HG03039 (cell line): ENCODE results near the gene TFEB.
"Not testable (repeated sequence)": the region's sequence is repeated elsewhere in the genome, so short reads cannot be mapped to it uniquely, and the experiment has no call there.

Source experiments
- ATAC-seq: cut with Tn5 transposase; IDR thresholded peaks from one replicate; pipeline ENCODE4 v1.9.1; 2021; ENCODE audit warnings: mild to moderate bottlenecking, moderate library complexity; ENCODE audit not compliant: unreplicated experiment

TFEB gene

GRCh38 chr6:41766043-41766664, 30.7 kb upstream of the TFEB start:
- ATAC-seq = not testable (repeated sequence)

- no peak for ATAC-seq
These were observed 28.1 kb upstream of the TFEB start for GRCh38 chr6:41763470-41763869.

- ATAC-seq = no peak
These were observed 24.6 kb upstream of the TFEB start for GRCh38 chr6:41759905-41760579.

- ATAC-seq = no peak
These were observed 23.9 kb upstream of the TFEB start for GRCh38 chr6:41759106-41759904.

GRCh38 chr6:41758641-41759035, 23.2 kb upstream of the TFEB start:
- ATAC-seq = no peak

- no peak for ATAC-seq
These were observed 22.7 kb upstream of the TFEB start for GRCh38 chr6:41757931-41758640.

GRCh38 chr6:41757271-41757670, 21.9 kb upstream of the TFEB start:
- no peak for ATAC-seq

- ATAC-seq = no peak
These were observed 20.9 kb upstream of the TFEB start for GRCh38 chr6:41756354-41756753.

GRCh38 chr6:41755895-41756294, 20.5 kb upstream of the TFEB start:
- ATAC-seq = no peak

GRCh38 chr6:41750374-41750773, 15.0 kb upstream of the TFEB start:
- ATAC-seq = no peak

GRCh38 chr6:41748542-41748941, 13.1 kb upstream of the TFEB start:
- no peak for ATAC-seq

GRCh38 chr6:41748102-41748477, 12.7 kb upstream of the TFEB start:
- no peak for ATAC-seq

- ATAC-seq = no peak
These were observed 12.1 kb upstream of the TFEB start, which contains the start of gene PGC for GRCh38 chr6:41747256-41748101. PGC (minus strand) TSS chr6:41747397; CDS start chr6:41747334, 63 bp downstream.

- ATAC-seq = no peak
These were observed 10.7 kb upstream of the TFEB start for GRCh38 chr6:41746107-41746506.

- no peak for ATAC-seq
These were observed 8.9 kb upstream of the TFEB start for GRCh38 chr6:41744236-41744787.

- ATAC-seq = no peak
These were observed 8.2 kb upstream of the TFEB start for GRCh38 chr6:41743406-41744235.

- no peak for ATAC-seq
These were observed 6.5 kb upstream of the TFEB start for GRCh38 chr6:41741625-41742490.
